Measurements from ENCODE around the gene NT5DC3. TPM values are rescaled to one million over a fixed set of nuclear protein-coding genes. Genes with fewer than 3 reads are reported as not detected.
A peak's percentile ranks its signal among the peaks of the same experiment; 100 is the strongest.

NT5DC3 gene
- total RNA-seq: 3.5 and 7.8 TPM in 2 replicates

DNA sequence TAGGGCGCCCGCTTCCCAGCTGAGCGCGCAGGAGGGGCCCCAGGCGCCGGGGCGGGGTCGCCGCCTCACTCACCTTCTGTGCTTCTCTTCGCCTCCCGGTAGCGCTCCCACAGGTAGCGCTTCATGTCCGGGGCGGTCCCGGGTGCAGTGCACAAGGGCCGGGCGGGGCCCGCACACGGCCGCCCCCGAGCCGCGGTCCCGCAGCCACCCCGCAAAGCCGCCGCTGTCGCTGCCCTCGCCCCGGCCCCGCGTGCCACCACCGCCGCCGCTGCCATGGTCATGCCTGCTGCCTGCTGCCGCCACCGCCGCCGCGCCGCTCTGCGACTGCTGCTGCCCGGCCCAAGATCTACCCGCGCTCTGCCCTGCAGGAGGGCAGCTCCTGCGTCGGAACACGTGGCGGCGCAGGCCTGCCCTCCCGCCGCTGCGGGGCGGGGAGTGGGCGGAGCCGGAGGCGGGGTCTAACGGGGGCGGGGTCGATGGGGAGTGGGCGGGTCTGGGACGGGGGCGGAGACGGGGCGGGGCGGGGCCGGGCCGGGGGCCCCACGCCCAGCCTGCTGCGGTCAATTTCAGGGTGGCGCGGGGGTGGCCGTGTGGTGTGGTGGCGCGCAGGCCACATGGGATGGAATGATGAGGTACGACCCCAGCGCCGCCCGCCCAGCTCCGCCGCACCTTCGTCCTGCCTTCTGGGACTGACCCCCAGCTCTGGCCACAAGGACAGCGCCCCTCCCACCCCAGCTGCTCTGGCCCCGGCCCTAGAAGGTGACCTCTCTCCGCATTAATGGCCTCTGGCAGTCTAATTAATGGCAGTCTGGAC is at the start of gene NT5DC3:
TSS of gene NT5DC3 (minus strand) at position 359 of the 814 bp plus-strand sequence. CDS start at position 281, 78 bp downstream.
- peak; percentile 54 to 85 for DNase-seq (ENCODE audit: low read depth in 2 of 2)

GRCh38 chr12:103887738-103888137 is 46.7 kb upstream of the NT5DC3 start:
- DNase-seq (ENCODE audit: low read depth in 2 of 2): no peak

DNA sequence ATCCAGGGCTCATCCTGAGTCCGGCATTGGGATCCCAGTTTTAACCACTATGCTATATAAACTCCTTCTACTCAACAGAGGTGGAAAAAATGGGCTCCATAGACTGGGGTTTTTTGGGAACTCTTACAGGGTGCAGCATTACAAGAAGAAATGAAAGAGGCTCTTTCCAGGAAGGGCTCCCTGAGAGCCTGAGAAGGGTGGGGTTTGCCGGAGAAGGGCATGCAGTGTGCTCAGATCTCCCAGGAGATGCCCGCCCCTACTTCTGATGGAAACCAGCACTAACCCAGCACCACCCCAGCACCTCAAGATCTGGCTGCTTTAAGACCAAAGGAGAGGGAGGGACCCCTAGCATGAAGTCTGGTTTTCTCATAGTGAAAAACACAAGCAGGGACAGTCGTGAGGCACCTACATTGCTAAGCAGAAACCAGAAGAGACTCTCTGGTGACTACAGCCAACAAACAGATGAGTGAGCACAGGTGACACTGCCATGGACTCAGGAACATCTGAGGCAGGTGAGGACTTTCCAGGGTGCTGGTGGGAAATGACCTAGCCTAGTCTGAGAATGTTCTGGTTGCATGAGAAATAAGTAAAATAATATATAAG is 45.3 kb upstream of the NT5DC3 start:
- no peak for DNase-seq (ENCODE audit: low read depth in 2 of 2)

DNA sequence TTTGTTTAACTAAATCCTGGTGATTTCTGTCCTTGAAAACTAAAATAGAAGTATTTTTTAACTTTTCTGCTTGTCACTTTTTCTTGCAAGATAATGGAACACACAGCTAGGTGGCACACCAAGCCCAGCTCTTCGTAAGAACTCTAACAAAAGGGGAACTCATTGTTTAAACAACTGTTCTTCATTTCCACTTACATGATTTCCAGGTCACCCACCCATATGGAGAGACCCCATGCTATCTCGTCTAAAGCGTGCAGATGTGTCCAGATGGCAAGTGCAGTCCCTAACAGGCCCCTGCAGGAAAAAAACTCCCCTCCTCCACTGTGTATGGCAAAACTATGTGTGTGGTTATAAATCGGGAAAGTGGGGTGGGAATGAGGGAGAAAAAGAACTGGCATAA is 43.3 kb upstream of the NT5DC3 start:
- peak; percentile 62 to 66 for DNase-seq (ENCODE audit: low read depth in 2 of 2)

- DNase-seq (ENCODE audit: low read depth in 2 of 2): no peak
Measured at GRCh38 chr12:103883908-103884307, 42.9 kb upstream of the NT5DC3 start.

- no peak for DNase-seq (ENCODE audit: low read depth in 2 of 2)
Measured at GRCh38 chr12:103882861-103883596, 42.0 kb upstream of the NT5DC3 start.

DNA sequence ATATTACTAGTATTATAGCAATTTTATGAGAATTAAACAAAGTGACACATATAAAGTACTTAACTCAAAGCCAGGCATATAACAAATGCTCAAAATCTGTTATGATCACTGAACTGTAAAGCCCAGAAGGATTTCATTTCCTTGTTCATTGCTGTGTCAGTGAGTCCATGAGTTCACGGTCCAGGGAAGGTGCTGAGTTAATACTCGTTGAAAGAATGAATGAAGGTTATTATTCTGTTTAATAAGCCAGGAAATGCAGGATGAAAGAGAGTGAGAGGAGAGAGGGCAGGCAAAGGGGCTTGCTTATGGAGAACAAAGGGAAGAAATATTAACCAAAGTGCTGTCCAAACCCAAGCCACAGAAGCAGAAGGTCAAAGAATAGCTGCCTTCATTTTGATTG is 40.2 kb upstream of the NT5DC3 start:
- peak in 1 of 2 donors; percentile 9 for DNase-seq (ENCODE audit: low read depth in 2 of 2)

GRCh38 chr12:103880299-103881142 is 39.5 kb upstream of the NT5DC3 start:
- peak; percentile 3 to 65 for DNase-seq (ENCODE audit: low read depth in 2 of 2)

DNA sequence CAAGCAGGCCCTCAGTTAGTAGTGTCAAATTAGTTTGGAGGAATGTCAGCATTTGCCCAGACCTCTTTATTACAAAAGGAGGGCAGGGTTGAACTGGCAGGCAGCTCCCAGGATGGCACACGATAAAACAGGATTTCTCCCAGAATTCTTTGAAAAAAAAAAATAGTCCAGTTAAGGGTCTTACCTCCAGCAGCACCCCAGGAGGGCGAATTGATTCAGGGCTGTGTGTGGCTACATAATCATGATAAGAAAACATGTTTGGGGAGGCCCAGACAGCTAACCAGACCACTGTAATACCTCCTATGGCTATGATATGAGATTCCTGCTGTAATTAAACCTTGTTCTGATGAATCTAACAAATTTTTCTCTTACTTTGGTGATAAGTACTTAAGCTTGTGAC is 38.8 kb upstream of the NT5DC3 start:
- no peak for DNase-seq (ENCODE audit: low read depth in 2 of 2)

- no peak for DNase-seq (ENCODE audit: low read depth in 2 of 2)
Measured at GRCh38 chr12:103879048-103879692, 38.1 kb upstream of the NT5DC3 start.

DNA sequence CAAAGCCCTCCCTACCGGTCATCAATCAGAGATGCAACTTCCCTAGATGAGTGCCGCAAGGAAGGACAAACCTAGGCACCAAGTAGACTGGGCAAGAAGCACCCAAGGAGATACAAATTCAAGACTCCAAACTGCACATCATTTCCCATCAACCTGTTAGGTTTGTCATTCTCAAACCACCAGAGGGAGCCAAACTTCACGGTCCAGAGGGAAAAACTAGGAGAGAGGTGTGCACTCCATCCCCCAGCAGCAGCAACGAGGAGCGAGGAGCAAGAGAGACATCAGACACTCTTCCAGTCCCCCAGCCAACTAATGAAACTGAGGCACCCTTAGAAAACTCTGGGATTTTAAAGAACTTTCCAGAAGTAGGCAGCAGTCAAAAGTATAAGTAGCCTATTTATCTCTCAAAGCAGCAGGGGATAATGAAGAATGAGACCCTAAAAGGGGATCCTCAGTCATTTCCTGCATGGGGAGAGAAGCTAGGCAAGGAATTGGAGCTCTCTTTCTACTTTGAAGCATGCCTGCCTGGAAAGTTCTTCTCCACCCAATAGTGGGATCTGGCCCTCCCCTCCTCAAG is 37.0 kb upstream of the NT5DC3 start:
- peak; percentile 36 to 67 for DNase-seq (ENCODE audit: low read depth in 2 of 2)

GRCh38 chr12:103877288-103877687 is 36.3 kb upstream of the NT5DC3 start:
- no peak for DNase-seq (ENCODE audit: low read depth in 2 of 2)

DNA sequence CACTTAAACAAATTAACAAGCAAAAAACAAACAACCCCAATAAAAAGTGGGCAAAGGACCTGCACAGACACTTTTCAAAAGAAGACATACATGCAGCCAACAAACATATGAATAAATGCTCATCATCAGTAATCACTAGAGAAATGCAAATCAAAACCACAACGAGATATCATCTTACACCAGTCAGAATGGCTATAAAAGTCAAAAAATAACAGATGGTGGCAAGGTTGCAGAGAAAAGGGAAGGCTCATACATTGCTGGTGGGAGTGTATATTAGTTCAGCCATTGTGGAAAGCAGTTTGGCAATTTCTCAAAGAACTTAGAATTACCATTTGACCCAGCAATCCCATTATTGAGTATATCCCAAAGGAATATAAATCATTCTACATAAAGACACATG is 34.6 kb upstream of the NT5DC3 start:
- no peak for DNase-seq (ENCODE audit: low read depth in 2 of 2)

- no peak for DNase-seq (ENCODE audit: low read depth in 2 of 2)
Measured at GRCh38 chr12:103868215-103868614, 27.2 kb upstream of the NT5DC3 start.

DNA sequence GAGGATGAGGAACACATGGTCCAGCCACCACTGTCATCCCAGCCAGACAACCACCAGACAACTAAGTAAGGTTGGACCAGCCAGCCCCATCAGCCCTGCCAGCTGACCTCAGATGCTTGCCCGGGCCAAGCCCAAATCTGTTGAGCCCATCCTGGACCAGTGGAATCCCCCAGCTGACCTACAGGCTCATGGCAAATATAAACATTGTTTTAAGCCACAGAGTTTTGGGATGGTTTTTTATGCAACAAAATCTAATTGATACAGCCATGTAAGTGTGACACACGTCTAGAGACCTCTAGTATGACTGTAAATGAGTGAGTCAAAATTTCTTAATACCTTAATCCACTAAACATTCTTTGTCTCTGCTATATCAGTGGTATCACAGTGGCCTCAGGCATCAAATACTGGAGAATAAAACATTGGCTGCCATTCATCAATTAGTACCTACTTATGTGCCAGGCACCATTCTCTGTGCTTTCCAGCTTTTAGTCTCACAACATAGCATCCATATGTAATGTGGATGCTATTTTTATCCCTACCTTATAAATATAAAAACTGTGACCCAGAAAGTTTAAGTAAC is 24.2 kb upstream of the NT5DC3 start:
- no peak for DNase-seq (ENCODE audit: low read depth in 2 of 2)

GRCh38 chr12:103864710-103865109 is 23.7 kb upstream of the NT5DC3 start:
- no peak for DNase-seq (ENCODE audit: low read depth in 2 of 2)

DNA sequence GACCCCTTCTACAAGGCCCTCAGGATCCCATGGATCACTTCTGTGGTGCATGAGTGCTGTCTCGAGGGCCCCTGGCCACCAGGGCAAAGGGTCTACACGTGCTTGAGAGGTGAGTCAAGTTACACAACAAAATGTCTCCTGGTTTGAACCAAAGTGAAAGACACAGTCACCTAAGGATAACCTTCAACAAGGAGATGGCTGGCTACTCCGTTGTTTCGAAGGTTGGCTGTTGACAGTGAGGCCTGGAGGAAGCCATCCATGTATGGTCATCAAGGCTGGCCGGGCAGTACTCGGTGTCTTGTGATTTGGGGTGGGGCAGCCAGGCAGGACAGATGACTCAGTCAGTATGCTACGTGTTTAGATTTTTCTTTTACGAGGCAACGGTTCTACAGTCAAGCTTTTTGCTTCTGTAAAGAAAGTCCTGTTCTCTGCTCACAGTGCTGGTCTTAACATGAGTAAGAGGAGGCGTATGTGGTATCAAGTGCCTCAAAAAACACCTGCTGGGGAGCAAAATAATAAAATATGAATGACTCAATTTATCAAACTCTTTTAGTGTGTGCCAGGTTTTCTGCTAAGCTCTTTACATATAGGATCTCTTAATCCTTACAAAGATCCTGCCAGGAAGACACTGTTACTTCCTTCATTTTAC is 18.0 kb upstream of the NT5DC3 start:
- DNase-seq (ENCODE audit: low read depth in 2 of 2): peak in 1 of 2 donors; percentile 73

GRCh38 chr12:103858335-103858734 is 17.3 kb upstream of the NT5DC3 start:
- DNase-seq (ENCODE audit: low read depth in 2 of 2): no peak

GRCh38 chr12:103857164-103857563 is 16.1 kb upstream of the NT5DC3 start:
- DNase-seq (ENCODE audit: low read depth in 2 of 2): no peak

All from dermis microvascular lymphatic vessel endothelial cell (primary cell).